HG03565 (cell line): Measurements from ENCODE around the gene NUCB2.

Source experiments
- ATAC-seq: cut with Tn5 transposase; IDR thresholded peaks from one replicate; pipeline ENCODE4 v1.9.1; 2021; ENCODE audit warnings: mild to moderate bottlenecking, moderate library complexity; ENCODE audit not compliant: unreplicated experiment

NUCB2 gene

DNA sequence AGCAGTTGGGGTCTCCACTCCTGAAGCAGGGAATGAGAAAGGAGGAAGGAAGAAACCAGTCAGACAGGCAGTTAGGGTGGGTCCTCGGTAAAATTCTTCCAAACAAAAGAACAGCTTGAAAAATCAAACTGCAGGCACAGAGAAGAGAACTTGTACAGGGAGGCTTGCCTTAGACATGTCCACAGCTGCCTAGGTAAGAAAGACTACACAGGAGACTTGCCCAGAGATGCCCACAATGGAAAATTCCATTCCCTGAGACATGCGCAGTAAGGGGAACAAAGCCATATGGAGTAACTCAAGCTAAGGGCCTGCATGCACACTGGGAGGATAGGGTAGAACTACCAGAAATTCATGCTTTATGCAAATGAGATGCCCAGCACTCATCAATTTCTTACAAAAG is 102.1 kb downstream of the NUCB2 start:
- no peak for ATAC-seq

DNA sequence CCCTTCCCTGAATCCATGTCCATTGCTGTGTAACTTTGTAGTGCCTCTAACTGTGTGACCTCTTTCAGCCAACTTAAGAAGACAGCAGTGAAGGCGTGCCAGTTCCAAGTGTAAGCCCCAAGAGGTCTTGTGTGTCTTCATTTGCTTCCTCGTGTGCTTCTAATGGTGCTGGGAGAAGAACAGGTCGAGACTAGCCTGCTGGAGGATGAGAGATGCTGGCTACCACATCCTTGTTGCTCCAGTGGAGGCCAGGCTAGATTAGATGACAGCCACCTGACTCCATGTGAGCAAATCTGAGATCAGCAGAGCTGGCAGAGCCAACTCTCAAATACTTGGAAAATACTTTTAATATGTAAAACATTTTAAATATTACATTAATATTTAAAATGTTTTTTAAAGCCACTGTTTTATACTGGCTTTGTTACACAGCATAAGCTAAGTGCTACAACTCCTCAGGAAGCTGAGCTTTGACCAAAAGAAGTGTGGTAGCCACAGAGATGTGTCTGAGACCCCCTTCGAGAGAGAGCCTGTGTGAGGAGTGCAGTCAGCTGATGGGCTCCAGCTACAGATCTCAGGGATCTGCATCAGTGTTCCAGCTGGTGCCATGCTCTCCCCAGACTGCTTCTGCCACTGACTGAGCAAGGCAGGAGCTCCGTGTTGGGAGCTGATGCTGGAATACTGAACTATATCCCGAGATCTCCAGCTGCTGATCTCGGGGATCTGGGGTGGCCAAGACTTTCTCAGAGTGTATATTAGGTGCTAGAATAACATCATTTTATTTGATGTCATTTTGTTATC is 103.0 kb downstream of the NUCB2 start:
- ATAC-seq: no peak

DNA sequence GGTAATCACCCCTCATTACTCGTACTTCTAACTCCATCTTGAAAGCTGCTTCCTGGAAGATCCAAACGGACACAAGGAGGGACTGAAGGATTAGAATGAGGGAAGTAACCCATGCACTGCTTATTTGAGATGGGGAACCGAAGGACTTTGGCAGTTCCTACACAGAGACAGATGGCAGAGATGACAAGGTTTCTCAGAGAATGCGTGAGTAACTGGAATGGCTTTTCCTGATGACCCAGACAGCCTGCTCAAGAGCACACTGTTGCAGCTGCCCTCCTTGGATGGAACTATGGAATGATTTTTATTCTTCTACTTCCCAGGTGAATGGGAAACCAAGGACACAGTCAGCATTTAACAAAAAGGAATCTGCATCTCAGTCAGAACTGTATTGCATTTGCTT is 104.6 kb downstream of the NUCB2 start:
- no peak for ATAC-seq
